Endothelial cell (in vitro differentiated cells): ENCODE data around the gene RAB7B. TPM values are rescaled to one million over a fixed set of nuclear protein-coding genes. Genes with fewer than 3 reads are reported as not detected.

Source experiments
- DNase-seq: peaks from one replicate; pipeline ENCODE4 v3.0.0; 2021; ENCODE audit warnings: low spot score
- H3K27ac Mint-ChIP-seq: one replicate; pipeline ENCODE4 v1.8.0; 2021; ENCODE audit warnings: mixed read lengths, inconsistent platforms; ENCODE audit not compliant: unreplicated experiment
- H3K27me3 Mint-ChIP-seq: one replicate; pipeline ENCODE4 v1.8.0; 2021; ENCODE audit warnings: mild to moderate bottlenecking, moderate library complexity, mixed read lengths, inconsistent platforms; ENCODE audit not compliant: unreplicated experiment
- H3K36me3 Mint-ChIP-seq: one replicate; pipeline ENCODE4 v1.8.0; 2021; ENCODE audit warnings: mild to moderate bottlenecking, low read depth, mixed read lengths, inconsistent platforms; ENCODE audit not compliant: unreplicated experiment
- H3K4me1 Mint-ChIP-seq: one replicate; pipeline ENCODE4 v1.8.0; 2021; ENCODE audit warnings: mild to moderate bottlenecking, mixed read lengths, inconsistent platforms; ENCODE audit not compliant: unreplicated experiment
- H3K4me3 Mint-ChIP-seq: one replicate; pipeline ENCODE4 v1.8.0; 2021; ENCODE audit warnings: mild to moderate bottlenecking, mixed read lengths, inconsistent platforms; ENCODE audit not compliant: unreplicated experiment
- H3K9me3 Mint-ChIP-seq: one replicate; pipeline ENCODE4 v1.8.0; 2021; ENCODE audit warnings: mixed read lengths, inconsistent platforms; ENCODE audit not compliant: unreplicated experiment
- total RNA-seq: library from RNA; stranded (reverse); fragmentation: NEBNext Ultra II Directional; extraction: Animal tissue kit (Norgen Biotek cat#: 25700); gene quantifications from one replicate; pipeline ENCODE4 v1.2.1, GENCODE V29; 2021; ENCODE audit not compliant: unreplicated experiment
- TF ChIP-seq, protein P1 (sequence below): fragments of 200-600 bp; sonication (generic); IDR thresholded peaks from one replicate; pipeline ENCODE4 v1.5.0; 2021; ENCODE audit warnings: antibody characterized with exemption; ENCODE audit not compliant: unreplicated experiment

Gene RAB7B
- total RNA-seq, 1 donor from 2014 or later, result not detected

DNA sequence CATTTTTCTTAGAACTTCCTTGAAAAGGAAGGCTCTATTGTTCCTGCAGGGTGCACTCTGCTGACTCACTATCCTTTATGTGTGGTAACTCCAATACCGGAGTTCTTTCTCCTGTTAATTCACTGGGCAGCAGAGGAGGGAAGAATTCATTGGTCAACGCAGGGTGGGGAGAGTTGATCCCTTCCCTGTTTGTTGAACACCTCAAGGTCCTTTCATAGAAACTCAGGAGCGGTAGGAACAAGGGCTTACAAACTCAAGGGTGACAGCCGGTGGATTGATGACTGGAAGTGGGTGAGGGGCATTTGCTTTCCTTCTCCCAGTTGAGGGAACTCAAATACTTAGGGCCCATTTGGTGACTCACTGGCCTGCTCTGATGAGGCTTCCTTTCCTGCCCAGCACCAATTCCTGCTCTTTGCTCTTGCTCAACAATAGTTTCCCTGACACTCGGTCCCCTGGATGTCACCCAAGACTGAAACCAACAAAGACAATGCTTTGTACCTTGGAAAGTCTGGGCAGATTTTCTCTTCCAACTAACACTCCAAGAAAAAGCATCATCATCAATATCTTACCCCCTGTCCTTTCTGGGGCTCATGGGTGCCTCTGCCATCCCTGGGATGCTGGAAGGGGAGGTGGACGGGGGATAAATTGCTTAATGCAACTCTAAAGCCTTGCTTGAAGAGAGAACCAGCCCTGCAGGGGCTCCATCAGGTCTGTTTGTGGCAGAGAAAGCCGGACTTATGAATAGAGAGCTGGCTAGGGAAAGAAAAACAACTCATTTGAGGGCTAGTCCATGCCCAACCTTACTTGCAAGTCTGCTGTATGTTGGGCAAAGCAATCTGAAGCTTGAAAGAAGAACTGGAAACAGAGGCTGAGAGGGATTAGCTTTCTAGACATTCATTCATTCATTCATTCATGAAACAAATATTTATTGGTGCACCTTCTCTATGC is 69.2 kb downstream of the RAB7B start:
- TF ChIP-seq, protein P1, sequence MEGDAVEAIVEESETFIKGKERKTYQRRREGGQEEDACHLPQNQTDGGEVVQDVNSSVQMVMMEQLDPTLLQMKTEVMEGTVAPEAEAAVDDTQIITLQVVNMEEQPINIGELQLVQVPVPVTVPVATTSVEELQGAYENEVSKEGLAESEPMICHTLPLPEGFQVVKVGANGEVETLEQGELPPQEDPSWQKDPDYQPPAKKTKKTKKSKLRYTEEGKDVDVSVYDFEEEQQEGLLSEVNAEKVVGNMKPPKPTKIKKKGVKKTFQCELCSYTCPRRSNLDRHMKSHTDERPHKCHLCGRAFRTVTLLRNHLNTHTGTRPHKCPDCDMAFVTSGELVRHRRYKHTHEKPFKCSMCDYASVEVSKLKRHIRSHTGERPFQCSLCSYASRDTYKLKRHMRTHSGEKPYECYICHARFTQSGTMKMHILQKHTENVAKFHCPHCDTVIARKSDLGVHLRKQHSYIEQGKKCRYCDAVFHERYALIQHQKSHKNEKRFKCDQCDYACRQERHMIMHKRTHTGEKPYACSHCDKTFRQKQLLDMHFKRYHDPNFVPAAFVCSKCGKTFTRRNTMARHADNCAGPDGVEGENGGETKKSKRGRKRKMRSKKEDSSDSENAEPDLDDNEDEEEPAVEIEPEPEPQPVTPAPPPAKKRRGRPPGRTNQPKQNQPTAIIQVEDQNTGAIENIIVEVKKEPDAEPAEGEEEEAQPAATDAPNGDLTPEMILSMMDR, result no peak
- no peaks in the 10 kb centered on the region for H3K9me3 Mint-ChIP-seq
- no peaks in the 10 kb centered on the region for H3K36me3 Mint-ChIP-seq
- H3K4me3 Mint-ChIP-seq, result no peak overlapping the region
- H3K27me3 Mint-ChIP-seq, result peaks cover 8% of the 10 kb centered on the region
- no peak overlapping the region for H3K27ac Mint-ChIP-seq
- peaks cover 28% of the 10 kb centered on the region for H3K4me1 Mint-ChIP-seq
- no peak for DNase-seq

DNA sequence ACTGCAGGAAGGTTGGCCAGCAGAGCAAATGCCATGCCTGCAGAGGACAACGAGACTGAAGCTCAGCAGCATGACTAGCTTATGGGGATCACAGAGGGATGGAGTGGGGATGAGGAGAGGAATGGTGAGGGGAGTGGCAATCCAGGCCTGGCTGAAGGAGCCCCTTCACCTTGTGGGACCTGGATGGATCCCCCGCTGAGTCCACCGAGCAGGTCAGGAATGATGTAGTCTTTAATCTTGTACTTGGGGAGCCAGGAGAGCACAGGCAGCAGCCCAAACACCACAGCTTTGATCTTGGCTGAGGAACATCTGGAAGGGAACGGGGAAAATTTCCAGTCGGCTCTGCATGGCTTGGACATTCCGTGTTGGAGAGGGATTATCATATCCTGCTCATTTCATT is 70.4 kb downstream of the RAB7B start:
- Mint-ChIP-seq H3K4me1 (peaks cover 22% of the 10 kb centered on the region), H3K36me3 (no peaks in the 10 kb centered on the region), H3K9me3 (no peaks in the 10 kb centered on the region), H3K4me3 (no peak overlapping the region), H3K27ac (no peak overlapping the region), H3K27me3 (peaks cover 12% of the 10 kb centered on the region)
- TF ChIP-seq, protein P1, result no peak
- DNase-seq, result no peak

DNA sequence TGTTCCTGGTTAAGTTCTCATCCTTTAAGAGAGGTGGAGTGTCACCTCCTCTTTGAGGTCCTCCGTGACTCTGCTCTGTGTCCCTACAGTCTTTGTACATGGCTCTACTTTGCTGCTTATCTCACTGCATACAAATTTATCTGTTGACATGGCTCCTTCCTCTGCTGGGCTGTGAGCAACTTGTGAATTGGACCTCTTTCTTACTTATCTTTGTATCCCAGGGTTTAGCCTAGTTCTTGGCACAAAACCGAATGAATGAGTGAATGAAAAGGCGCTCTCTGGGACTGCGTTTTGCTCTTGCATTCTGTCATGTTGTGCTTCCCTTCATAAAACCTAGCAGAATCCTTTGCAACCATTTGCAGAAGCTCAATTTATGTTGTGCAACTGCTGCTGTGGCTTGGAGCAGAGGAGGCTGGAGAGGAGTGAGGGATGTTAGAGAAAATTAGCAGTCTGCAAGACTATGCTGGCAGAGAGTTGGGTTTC is 72.4 kb downstream of the RAB7B start:
- Mint-ChIP-seq H3K9me3 (no peaks in the 10 kb centered on the region), H3K4me1 (peaks cover 17% of the 10 kb centered on the region), H3K4me3 (no peak overlapping the region), H3K36me3 (no peaks in the 10 kb centered on the region), H3K27me3 (peaks cover 15% of the 10 kb centered on the region), H3K27ac (no peak overlapping the region)
- no peak for DNase-seq
- TF ChIP-seq, protein P1, result no peak

DNA sequence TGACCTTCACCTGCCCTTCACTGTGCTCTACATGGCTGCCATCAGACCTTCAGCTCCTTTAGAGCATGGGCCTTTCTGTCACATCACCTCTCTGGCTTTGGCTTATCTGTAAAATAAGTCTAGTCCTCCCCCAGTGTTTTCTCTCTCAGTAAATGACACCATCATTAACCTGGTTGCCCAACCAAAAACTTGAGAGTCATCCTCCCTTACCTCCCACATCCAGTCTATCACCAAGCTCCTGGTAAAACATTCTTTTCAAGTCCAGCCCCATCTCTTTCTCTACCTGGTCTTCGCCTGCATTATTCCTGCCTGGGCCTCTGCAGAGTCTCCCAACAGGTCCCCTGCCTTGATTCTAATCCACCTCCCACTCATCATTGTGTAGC is 73.0 kb downstream of the RAB7B start:
- H3K4me1 Mint-ChIP-seq, result peaks cover 17% of the 10 kb centered on the region
- H3K36me3 Mint-ChIP-seq, result no peaks in the 10 kb centered on the region
- no peak for DNase-seq
- peaks cover 15% of the 10 kb centered on the region for H3K27me3 Mint-ChIP-seq
- TF ChIP-seq, protein P1, result no peak
- H3K27ac Mint-ChIP-seq, result no peak overlapping the region
- no peak overlapping the region for H3K4me3 Mint-ChIP-seq
- no peaks in the 10 kb centered on the region for H3K9me3 Mint-ChIP-seq
